Measurements from ENCODE around the gene PET100.

The PET100 gene

GRCh38 chr19:7612282-7613274, 17.0 kb upstream of the PET100 start:
- DNase-seq = no peak

- no peak for DNase-seq
Measured at GRCh38 chr19:7614859-7615741, 14.5 kb upstream of the PET100 start.

- DNase-seq = no peak
Measured at GRCh38 chr19:7617172-7617571, 12.4 kb upstream of the PET100 start.

- no peak for DNase-seq
Measured at GRCh38 chr19:7617735-7618134, 11.9 kb upstream of the PET100 start.

- no peak for DNase-seq
Measured at GRCh38 chr19:7618348-7618747, 11.2 kb upstream of the PET100 start.

- no peak for DNase-seq
Measured at GRCh38 chr19:7618771-7619510, 10.7 kb upstream of the PET100 start.

GRCh38 chr19:7619671-7620441, 9.7 kb upstream of the PET100 start:
- DNase-seq = no peak

- DNase-seq = no peak
Measured at GRCh38 chr19:7620442-7621412, 8.9 kb upstream of the PET100 start.

GRCh38 chr19:7622933-7623685, 6.5 kb upstream of the PET100 start:
- no peak for DNase-seq

GRCh38 chr19:7623725-7624603, 5.6 kb upstream of the PET100 start:
- no peak for DNase-seq

- no peak for DNase-seq
Measured at GRCh38 chr19:7624810-7625209, 4.8 kb upstream of the PET100 start.

GRCh38 chr19:7625763-7626372, 3.7 kb upstream of the PET100 start:
- DNase-seq = no peak

GRCh38 chr19:7627166-7627565, 2.4 kb upstream of the PET100 start:
- DNase-seq = no peak

GRCh38 chr19:7628589-7629311, 843 bp upstream of the PET100 start:
- DNase-seq = no peak

- DNase-seq = no peak
Measured at GRCh38 chr19:7631577-7631976, 2.0 kb downstream of the PET100 start.

GRCh38 chr19:7632340-7633203, 3.0 kb downstream of the PET100 start:
- no peak for DNase-seq

- DNase-seq = no peak
Measured at GRCh38 chr19:7633698-7634097, 4.1 kb downstream of the PET100 start, which contains the start of gene PCP2. Gene PCP2 (minus strand): TSS chr19:7633719. CDS start chr19:7633457, 262 bp downstream.

Data from stimulated activated CD4-positive, alpha-beta T cell treated with anti-CD3 and anti-CD28 coated beads, Interleukin-4, amount 100 ng/mL, for 1 hour (primary cell).